Stimulated activated CD8-positive, alpha-beta memory T cell treated with anti-CD3 and anti-CD28 coated beads, Interleukin-4, amount 100 ng/mL, for 48 hours (primary cell): ENCODE results near the gene BTNL8.

Source experiments
- DNase-seq: peaks from one replicate; pipeline ENCODE4 v3.0.0-alpha.2; 2020

The BTNL8 gene

DNA sequence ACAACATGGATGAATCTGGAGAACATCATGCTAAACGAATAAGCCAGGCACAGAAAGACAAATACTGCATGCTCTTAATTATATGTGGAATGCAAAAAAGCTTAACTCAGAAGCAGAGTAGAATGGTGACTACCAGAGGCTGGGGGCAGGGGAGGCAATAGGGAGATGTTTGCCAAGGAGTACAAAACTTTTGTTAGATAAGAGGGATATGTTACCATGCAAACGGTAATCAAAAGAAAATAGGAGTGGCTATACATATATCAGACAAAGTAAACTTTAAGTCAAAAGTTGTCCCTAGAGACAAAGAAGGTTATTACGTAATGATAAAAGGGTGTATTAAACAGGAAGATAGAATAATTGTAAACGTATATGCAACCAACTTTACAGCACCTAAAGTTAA lies 71.9 kb downstream of the BTNL8 start:
- DNase-seq: no peak

DNA sequence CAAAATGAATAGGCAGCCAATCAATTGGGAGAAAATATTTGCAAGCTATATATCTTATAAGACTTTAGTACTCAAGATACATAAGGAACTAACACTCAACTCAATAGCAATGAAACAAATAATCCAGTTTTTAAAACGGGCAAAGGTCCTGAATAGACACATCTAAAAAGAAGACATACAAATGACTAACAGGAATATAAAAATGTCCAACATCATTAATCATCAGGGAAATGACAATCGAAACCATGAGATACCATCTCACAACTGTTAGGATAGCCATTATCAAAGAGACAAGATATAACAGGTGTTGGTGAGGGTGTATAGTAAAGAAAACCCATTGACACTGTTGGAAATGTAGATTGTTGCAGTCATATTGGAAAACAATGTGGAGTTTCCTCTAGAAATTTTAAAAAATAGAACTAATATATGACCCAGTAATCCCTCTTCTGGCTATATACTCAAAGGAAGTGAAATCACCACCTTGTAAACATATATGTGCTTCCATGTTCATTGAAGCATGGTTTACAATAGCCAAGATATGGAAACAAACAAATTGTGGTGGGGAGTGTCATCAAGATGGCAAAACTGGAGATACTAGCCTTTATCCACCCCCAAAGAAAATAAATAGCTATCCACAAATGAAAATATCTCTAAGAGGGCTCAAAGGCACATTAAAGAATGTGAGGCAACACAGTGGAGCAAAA lies 75.8 kb downstream of the BTNL8 start:
- DNase-seq: no peak

DNA sequence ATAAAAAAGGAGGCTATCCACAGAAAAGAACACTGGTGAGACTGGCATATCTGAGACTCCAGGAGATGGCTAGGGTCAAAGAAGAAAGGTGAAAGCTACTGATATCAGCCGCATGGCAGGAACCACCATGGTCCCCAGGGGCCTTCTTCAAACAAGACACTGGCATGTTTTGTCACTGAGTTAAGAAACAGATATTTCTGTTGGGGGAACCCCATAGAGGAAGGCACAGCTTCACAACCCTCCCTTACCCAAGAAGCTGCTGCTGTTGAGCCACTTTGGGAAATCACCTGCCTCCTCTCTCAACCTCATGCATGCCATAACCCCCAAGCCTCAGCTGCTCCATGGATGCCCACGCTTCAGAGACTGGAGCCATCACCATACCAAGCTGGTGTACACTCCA lies 76.4 kb downstream of the BTNL8 start:
- no peak for DNase-seq

DNA sequence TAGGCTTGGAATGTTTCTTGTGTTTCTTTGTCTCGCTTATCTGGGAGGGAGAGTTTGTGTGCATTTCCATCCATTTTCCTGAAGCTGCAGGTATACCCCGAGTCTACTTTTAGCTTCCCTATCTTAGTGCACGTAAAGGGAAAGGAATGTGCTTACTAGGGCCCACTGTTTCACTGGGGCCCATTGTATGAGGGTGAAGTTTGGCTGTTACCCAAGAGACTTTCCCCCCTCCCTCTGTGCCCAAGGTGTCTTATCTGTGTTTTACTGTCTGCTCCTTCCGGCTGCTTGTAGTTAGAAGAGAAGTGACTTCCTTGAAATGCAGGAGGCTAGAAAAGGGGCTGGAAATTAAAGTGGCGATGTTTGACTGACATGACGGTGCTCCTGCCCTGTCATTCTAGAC lies 77.6 kb downstream of the BTNL8 start:
- no peak for DNase-seq

DNA sequence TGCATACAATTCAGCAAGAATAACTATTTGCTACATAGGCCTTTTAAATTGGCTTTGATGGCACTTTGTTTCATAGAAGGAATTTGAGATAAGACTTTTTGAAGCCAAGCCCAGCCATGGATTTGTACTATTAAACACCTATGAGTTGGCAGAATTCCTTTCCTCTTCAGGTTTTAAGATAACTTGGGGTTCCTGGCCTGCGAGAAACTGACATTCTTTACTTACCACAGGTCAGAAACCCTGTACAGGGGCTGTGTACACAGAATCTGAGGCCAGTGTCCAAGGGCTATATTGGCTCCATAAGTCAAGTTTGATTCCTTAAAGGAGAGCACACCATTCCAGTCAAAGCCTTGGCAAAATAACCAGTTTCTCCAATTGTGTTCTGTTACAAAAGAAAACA lies 78.9 kb downstream of the BTNL8 start:
- no peak for DNase-seq

DNA sequence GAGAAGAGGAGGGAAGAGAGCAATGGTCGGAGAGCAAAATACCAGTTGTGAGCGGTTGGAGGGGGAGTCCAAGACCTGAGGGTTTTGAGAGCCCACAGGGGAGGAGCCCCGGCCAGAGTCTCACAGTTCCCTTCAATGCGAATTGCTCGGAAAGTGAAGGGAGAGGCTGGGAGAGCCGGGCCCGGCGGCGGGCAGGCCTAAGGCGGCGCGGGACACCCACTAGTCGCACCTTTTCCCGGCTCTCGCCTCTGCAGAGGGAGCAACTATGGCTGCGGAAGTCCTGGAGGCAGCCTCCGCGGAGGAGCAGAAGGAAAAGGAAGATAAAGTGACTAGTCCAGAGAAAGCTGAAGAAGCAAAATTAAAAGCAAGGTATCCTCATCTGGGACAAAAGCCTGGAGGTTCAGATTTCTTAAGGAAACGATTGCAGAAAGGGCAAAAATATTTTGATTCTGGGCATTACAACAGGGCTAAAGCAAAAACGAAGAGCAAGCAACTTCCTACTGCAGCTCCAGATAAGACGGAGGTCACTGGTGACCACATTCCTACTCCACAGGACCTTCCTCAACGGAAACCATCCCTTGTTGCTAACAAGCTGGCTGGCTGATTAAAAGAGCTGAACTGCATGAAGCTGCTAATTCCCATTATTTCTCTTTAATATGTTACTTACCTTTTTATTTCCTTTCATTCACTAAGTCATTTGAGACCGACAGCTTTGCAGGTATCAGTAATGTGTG lies 83.2 kb downstream of the BTNL8 start:
- no peak for DNase-seq

DNA sequence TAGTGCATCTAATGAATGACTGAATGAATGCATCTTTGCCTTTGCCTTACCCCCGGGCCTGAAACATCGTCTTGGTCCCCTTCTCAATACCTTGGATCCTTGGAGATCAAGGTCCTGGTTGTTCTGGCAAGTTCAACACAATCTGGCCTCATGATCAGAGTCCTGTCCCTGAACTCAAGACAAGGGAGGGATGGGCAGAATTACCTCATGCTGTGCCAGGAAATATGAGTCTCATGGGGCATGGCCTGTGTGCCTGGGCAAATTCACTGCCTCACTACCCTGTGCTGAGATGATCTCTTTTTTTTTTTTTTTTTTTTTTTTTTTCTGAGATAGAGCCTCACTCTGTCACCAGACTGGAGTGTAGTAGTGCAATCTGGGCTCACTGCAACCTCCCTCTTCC lies 89.1 kb downstream of the BTNL8 start:
- no peak for DNase-seq

DNA sequence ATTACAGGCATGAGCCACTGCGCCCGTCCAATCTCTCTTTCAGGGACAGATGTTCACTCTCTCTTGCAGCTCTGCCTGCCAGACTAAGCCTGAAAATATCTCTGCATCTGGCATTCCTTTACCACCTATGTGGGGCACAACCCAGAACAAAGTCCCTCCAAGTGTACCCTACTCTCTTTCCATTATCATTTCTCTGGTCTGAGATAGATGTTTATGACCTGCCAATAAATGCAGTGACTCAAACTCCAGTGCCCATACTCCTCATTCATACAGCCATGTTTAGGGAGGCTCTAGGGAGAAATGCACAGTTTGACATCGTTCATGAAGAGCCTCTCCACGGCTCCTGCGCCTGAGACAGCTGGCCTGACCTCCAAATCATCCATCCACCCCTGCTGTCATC lies 89.6 kb downstream of the BTNL8 start, which contains the start of gene BTNL3:
BTNL3 (plus strand) TSS at position 255 of the 400 bp plus-strand sequence. CDS start 183 bp downstream, outside the sequence.
- no peak for DNase-seq

DNA sequence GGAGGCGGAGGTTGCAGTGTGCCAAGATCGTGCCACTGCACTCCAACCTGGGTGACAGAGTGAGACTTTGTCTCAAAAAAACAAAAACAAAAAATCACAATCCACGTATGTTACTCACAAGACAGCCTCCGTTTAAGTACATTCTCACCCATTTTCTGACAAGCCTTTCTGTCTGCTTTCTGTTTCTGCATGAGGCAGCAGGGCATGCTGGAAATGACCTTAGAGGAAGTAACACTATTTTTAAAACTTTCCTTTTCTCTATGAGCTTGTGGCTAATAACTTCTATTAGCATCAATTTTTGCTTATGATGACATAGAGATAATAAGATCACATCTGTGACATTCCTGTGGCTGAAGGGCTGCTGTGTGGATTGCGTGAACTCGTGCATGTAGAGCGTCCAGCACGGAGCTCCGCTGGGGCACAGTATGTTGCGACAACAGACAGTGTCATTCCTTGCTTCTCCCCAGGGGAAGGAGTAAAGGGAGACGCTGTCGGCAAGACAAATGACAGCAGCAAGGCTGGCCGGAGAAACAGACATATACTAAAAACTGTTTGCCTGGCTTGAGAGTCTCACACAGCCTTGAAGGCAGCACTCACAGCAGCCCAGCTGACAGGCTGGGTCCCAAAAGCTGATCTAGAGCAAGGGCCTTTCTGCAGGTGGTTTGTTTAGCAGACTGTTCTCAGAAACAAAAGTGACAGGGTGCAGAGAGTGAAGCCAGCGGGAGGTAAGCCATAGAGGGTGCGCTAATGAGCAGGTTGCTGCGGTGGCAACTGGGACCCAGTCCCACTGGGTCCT lies 91.3 kb downstream of the BTNL8 start:
- DNase-seq: no peak

DNA sequence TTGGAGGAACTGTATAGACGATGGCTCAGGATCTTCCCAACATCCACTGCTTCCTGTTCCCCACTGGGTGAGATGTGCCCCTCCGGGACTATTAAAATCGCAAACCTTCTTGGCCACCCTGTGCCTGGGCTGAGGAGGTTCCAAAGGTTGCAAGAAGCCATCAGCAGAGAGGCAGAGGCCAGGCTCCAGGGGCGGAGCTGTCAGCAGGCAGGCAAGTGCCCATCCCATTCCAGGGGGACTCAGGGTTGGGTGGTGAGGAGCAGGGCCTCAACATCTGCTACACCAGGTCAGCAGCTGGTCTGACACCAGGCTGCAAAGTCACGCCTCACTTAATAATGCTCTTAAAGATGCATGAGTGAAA lies 91.9 kb downstream of the BTNL8 start:
- no peak for DNase-seq
